ENCODE results near the gene NIPSNAP3A.

- TF ChIP-seq RAD21 (IDR thresholded peaks at IDR 0.05; ENCODE audit: low read depth) (no peak), CTCF (IDR thresholded peaks at IDR 0.05 in 2 of 3, conservative IDR thresholded peaks at IDR 0.05 in 1 of 3; ENCODE audit: borderline replicate concordance in 1 of 3, insufficient read depth in 1 of 3, low read depth in 2 of 3, low read length in 2 of 3) (no peak), POLR2A (IDR thresholded peaks at IDR 0.05; ENCODE audit: borderline replicate concordance, extremely low read depth, insufficient read depth, insufficient read length) (no peak), POLR2AphosphoS5 (IDR thresholded peaks at IDR 0.05; ENCODE audit: low read depth, low read length) (no peak), REST (IDR thresholded peaks at IDR 0.05; ENCODE audit: low read depth) (no peak), CEBPB (IDR thresholded peaks at IDR 0.05; ENCODE audit: low read depth) (no peak), SIN3A (IDR thresholded peaks at IDR 0.05; ENCODE audit: low read depth) (no peak), ELF1 (IDR thresholded peaks at IDR 0.05; ENCODE audit: borderline replicate concordance, low read depth) (no peak), TCF7L2 (IDR thresholded peaks at IDR 0.05; ENCODE audit: borderline replicate concordance, extremely low read depth, insufficient read depth, insufficient read length) (no peak)
- TF ChIP-seq, protein P1, sequence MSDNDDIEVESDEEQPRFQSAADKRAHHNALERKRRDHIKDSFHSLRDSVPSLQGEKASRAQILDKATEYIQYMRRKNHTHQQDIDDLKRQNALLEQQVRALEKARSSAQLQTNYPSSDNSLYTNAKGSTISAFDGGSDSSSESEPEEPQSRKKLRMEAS (IDR thresholded peaks at IDR 0.05): no peak
- TF ChIP-seq, protein P2, sequence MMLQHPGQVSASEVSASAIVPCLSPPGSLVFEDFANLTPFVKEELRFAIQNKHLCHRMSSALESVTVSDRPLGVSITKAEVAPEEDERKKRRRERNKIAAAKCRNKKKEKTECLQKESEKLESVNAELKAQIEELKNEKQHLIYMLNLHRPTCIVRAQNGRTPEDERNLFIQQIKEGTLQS (IDR thresholded peaks at IDR 0.05): no peak
Observed at GRCh38 chr9:104802110-104802509, 54.6 kb downstream of the NIPSNAP3A start.

Data from HCT116 (cell line).